SK-N-MC (cell line): ENCODE results near the gene ITPKB.
A peak's percentile ranks its signal among the peaks of the same experiment; 100 is the strongest.

Source experiments
- DNase-seq: peaks from one replicate; pipeline ENCODE4 v3.0.0-alpha.2; 2011; ENCODE audit warnings: low read depth, low spot score
- H3K27ac ChIP-seq: fragments of 200-600 bp; sonication (generic); 2 replicates; pipeline ENCODE4 v1.5.1; 2016; ENCODE audit warnings: mixed run types
- H3K36me3 ChIP-seq: fragments of 200-600 bp; sonication (generic); 2 replicates; pipeline ENCODE4 v1.6.1; 2017; ENCODE audit warnings: antibody characterized with exemption, low read length, mixed read lengths; ENCODE audit not compliant: insufficient read depth
- H3K4me3 ChIP-seq: fragments of 200-600 bp; sonication (generic); 2 replicates; pipeline ENCODE4 v1.5.1; 2016
- H3K9ac ChIP-seq: fragments of 200-600 bp; sonication (generic); 2 replicates; pipeline ENCODE4 v1.8.0; 2017; ENCODE audit warnings: mixed run types, mixed read lengths; ENCODE audit not compliant: insufficient read length
- H3K9me3 ChIP-seq: fragments of 200-600 bp; sonication (generic); 2 replicates; pipeline ENCODE4 v1.6.1; 2017; ENCODE audit warnings: low read depth, mild to moderate bottlenecking, antibody characterized with exemption, low read length, moderate library complexity, mixed read lengths
- EZH2 ChIP-seq: fragments of 200-600 bp; sonication (generic); IDR thresholded peaks from one replicate; pipeline ENCODE4 v1.6.1; 2017; ENCODE audit warnings: antibody characterized with exemption
- FOXP2 ChIP-seq: optimal IDR thresholded peaks from 2 replicates; pipeline ENCODE3; 2011; ENCODE audit warnings: mild to moderate bottlenecking, moderate library complexity; ENCODE audit not compliant: insufficient read depth; ENCODE audit errors: extremely low read length, control extremely low read depth
- POLR2AphosphoS5 ChIP-seq: IDR thresholded peaks from 2 replicates; pipeline ENCODE4 v1.6.1; 2012; ENCODE audit warnings: mild to moderate bottlenecking, low read depth, low read length, borderline replicate concordance

The ITPKB gene

GRCh38 chr1:226608699-226609505 is 130.2 kb downstream of the ITPKB start:
- Histone ChIP-seq H3K27ac (no peak overlapping the region), H3K36me3 (no peaks in the 10 kb centered on the region), H3K4me3 (no peak overlapping the region), H3K9me3 (no peaks in the 10 kb centered on the region), H3K9ac (no peak overlapping the region)
- no peak for TF ChIP-seq FOXP2
- TF ChIP-seq EZH2, result no peak
- TF ChIP-seq POLR2AphosphoS5, result no peak
- DNase-seq, result no peak

GRCh38 chr1:226607821-226608220 is 131.3 kb downstream of the ITPKB start:
- no peaks in the 10 kb centered on the region for H3K36me3 ChIP-seq
- no peak for TF ChIP-seq EZH2
- TF ChIP-seq POLR2AphosphoS5, result no peak
- no peak for TF ChIP-seq FOXP2

GRCh38 chr1:226607268-226607660 is 131.8 kb downstream of the ITPKB start:
- H3K36me3 ChIP-seq, result no peaks in the 10 kb centered on the region
- no peak overlapping the region for H3K27ac ChIP-seq
- H3K9me3 ChIP-seq, result no peaks in the 10 kb centered on the region
- DNase-seq, result no peak
- no peak overlapping the region for H3K9ac ChIP-seq
- H3K4me3 ChIP-seq, result no peak overlapping the region
- TF ChIP-seq FOXP2 (no peak), EZH2 (no peak), POLR2AphosphoS5 (no peak)

More at GRCh38 chr1:226607821-226608220, 131.3 kb downstream of the ITPKB start:
- H3K27ac ChIP-seq, result no peak overlapping the region
- no peaks in the 10 kb centered on the region for H3K9me3 ChIP-seq
- H3K9ac ChIP-seq, result no peak overlapping the region
- DNase-seq, result no peak
- H3K4me3 ChIP-seq, result no peak overlapping the region

GRCh38 chr1:226606311-226607267 is 132.5 kb downstream of the ITPKB start:
- Histone ChIP-seq H3K9me3 (no peaks in the 10 kb centered on the region), H3K36me3 (no peaks in the 10 kb centered on the region), H3K4me3 (peak overlapping the region; percentile 17), H3K27ac (peak overlapping the region; percentile 61; the same call in 1 of the 2 replicates), H3K9ac (no peak overlapping the region)
- TF ChIP-seq EZH2 (no peak), POLR2AphosphoS5 (no peak), FOXP2 (no peak)
- no peak for DNase-seq

- Histone ChIP-seq H3K9me3 (no peaks in the 10 kb centered on the region), H3K9ac (no peak overlapping the region), H3K36me3 (no peaks in the 10 kb centered on the region), H3K4me3 (no peak overlapping the region), H3K27ac (no peak overlapping the region)
- DNase-seq, result no peak
- TF ChIP-seq POLR2AphosphoS5 (no peak), EZH2 (no peak), FOXP2 (no peak)
Observed at GRCh38 chr1:226605318-226605950, 133.6 kb downstream of the ITPKB start.

- Histone ChIP-seq H3K27ac (no peak overlapping the region), H3K36me3 (no peaks in the 10 kb centered on the region), H3K9ac (no peak overlapping the region), H3K4me3 (no peak overlapping the region), H3K9me3 (no peaks in the 10 kb centered on the region)
- TF ChIP-seq EZH2 (no peak), POLR2AphosphoS5 (no peak), FOXP2 (no peak)
- DNase-seq, result no peak
Observed at GRCh38 chr1:226604560-226605317, 134.3 kb downstream of the ITPKB start.

- no peak for DNase-seq
- Histone ChIP-seq H3K27ac (no peak overlapping the region), H3K9ac (no peak overlapping the region), H3K9me3 (no peaks in the 10 kb centered on the region), H3K4me3 (no peak overlapping the region), H3K36me3 (no peaks in the 10 kb centered on the region)
- TF ChIP-seq POLR2AphosphoS5 (no peak), EZH2 (no peak), FOXP2 (no peak)
Observed at GRCh38 chr1:226603858-226604559, 135.1 kb downstream of the ITPKB start.
